WTC11 (cell line): ENCODE measurements around the gene ZFHX3. TPM values are rescaled to one million over a fixed set of nuclear protein-coding genes. Genes with fewer than 3 reads are reported as not detected.

Experiments used
- ATAC-seq: fragments of 200-7000 bp; cut with Tn5 transposase; 2 replicates; pipeline ENCODE4 v1.10.0; 2021; ENCODE audit warnings: mild to moderate bottlenecking, moderate library complexity
- CTCF ChIA-PET: fragments of 300-600 bp; sonication (Branson Sonifier 250); formaldehyde crosslinking; loops from one replicate; lab custom pipeline; 2021; ENCODE audit warnings: antibody characterized with exemption; lab: Charles Lee
- POLR2A ChIA-PET: fragments of 350-600 bp; sonication (Branson Sonifier 250); formaldehyde crosslinking; loops from one replicate; lab custom pipeline; 2021; ENCODE audit warnings: antibody characterized with exemption; lab: Charles Lee
- DNase-seq: peaks from one replicate; pipeline ENCODE4 v3.0.0; 2021; ENCODE audit warnings: low spot score
- H3K27ac Mint-ChIP-seq: 2 replicates; pipeline ENCODE4 v1.8.0; 2021; ENCODE audit warnings: mixed read lengths
- H3K27me3 Mint-ChIP-seq: 2 replicates; pipeline ENCODE4 v1.8.0; 2021; ENCODE audit warnings: low read depth, mild to moderate bottlenecking, moderate library complexity, mixed read lengths
- H3K36me3 Mint-ChIP-seq: 2 replicates; pipeline ENCODE4 v1.8.0; 2021; ENCODE audit warnings: mixed read lengths
- H3K4me1 Mint-ChIP-seq: 2 replicates; pipeline ENCODE4 v1.8.0; 2022; ENCODE audit warnings: mixed read lengths
- H3K4me3 Mint-ChIP-seq: 2 replicates; pipeline ENCODE4 v1.8.0; 2021; ENCODE audit warnings: mild to moderate bottlenecking, moderate library complexity, mixed read lengths
- H3K9me3 Mint-ChIP-seq: 2 replicates; pipeline ENCODE4 v1.8.0; 2021; ENCODE audit warnings: mixed read lengths
- CBFB ChIP-seq: sonication (generic); formaldehyde crosslinking; IDR thresholded peaks from 2 replicates; pipeline ENCODE4 v1.8.1; 2022; ENCODE audit warnings: mild to moderate bottlenecking, low read depth, missing genetic modification reagents
- CREM ChIP-seq: sonication (generic); formaldehyde crosslinking; IDR thresholded peaks from 2 replicates; pipeline ENCODE4 v1.8.1; 2022; ENCODE audit warnings: mild to moderate bottlenecking, missing genetic modification reagents, moderate library complexity
- CTCF ChIP-seq: fragments of 200-600 bp; IDR thresholded peaks from 2 replicates; pipeline ENCODE4 v1.8.0; 2022; ENCODE audit warnings: antibody characterized with exemption
- E2F1 ChIP-seq: sonication (generic); formaldehyde crosslinking; IDR thresholded peaks from 2 replicates; pipeline ENCODE4 v1.8.0; 2022; ENCODE audit warnings: mild to moderate bottlenecking, missing genetic modification reagents
- ESRRA ChIP-seq: sonication (generic); formaldehyde crosslinking; IDR thresholded peaks from 2 replicates; pipeline ENCODE4 v1.8.1; 2022; ENCODE audit warnings: mild to moderate bottlenecking, missing genetic modification reagents, borderline replicate concordance
- FOXK1 ChIP-seq: sonication (generic); formaldehyde crosslinking; IDR thresholded peaks from 2 replicates; pipeline ENCODE4 v1.8.0; 2022; ENCODE audit warnings: mild to moderate bottlenecking, moderate library complexity, missing genetic modification reagents
- GABPB1 ChIP-seq: sonication (generic); formaldehyde crosslinking; IDR thresholded peaks from 2 replicates; pipeline ENCODE4 v1.8.1; 2023; ENCODE audit warnings: mild to moderate bottlenecking, missing genetic modification reagents
- MYBL2 ChIP-seq: sonication (generic); formaldehyde crosslinking; IDR thresholded peaks from 2 replicates; pipeline ENCODE4 v1.8.1; 2023; ENCODE audit warnings: mild to moderate bottlenecking, moderate library complexity, missing genetic modification reagents
- NFYB ChIP-seq: sonication (generic); formaldehyde crosslinking; conservative IDR thresholded peaks from 2 replicates; pipeline ENCODE4 v1.8.0; 2022; ENCODE audit warnings: low read depth, missing genetic modification reagents
- NR2C2 ChIP-seq: sonication (generic); formaldehyde crosslinking; IDR thresholded peaks from 2 replicates; pipeline ENCODE4 v1.8.0; 2022; ENCODE audit warnings: mild to moderate bottlenecking, missing genetic modification reagents
- PRDM15 ChIP-seq: sonication (generic); formaldehyde crosslinking; IDR thresholded peaks from 2 replicates; pipeline ENCODE4 v1.8.0; 2022; ENCODE audit warnings: missing genetic modification reagents
- PRRX2 ChIP-seq: fragments of 250-450 bp; sonication (Bioruptor Pico); IDR thresholded peaks from 2 replicates; pipeline ENCODE4 v1.8.0; 2021; ENCODE audit warnings: mild to moderate bottlenecking
- SP1 ChIP-seq: sonication (generic); formaldehyde crosslinking; conservative IDR thresholded peaks from 2 replicates; pipeline ENCODE4 v1.8.1; 2022; ENCODE audit warnings: missing genetic modification reagents
- ZNF263 ChIP-seq: sonication (generic); formaldehyde crosslinking; IDR thresholded peaks from 2 replicates; pipeline ENCODE4 v1.8.1; 2022; ENCODE audit warnings: low read depth, mild to moderate bottlenecking, moderate library complexity, missing genetic modification reagents
- ZNF671 ChIP-seq: fragments of 250-450 bp; sonication (Bioruptor Pico); IDR thresholded peaks from 2 replicates; pipeline ENCODE4 v1.8.0; 2021; ENCODE audit warnings: mild to moderate bottlenecking
- total RNA-seq: library from RNA; stranded (reverse); gene quantifications from 3 replicates; pipeline ENCODE4 v1.2.3, GENCODE V29; 2021
- TF ChIP-seq, protein P1 (sequence below): sonication (generic); formaldehyde crosslinking; IDR thresholded peaks from 2 replicates; pipeline ENCODE4 v1.8.1; 2023; ENCODE audit warnings: mild to moderate bottlenecking, moderate library complexity, missing genetic modification reagents
- TF ChIP-seq, protein P2 (sequence below): fragments of 250-450 bp; sonication (Bioruptor Pico); IDR thresholded peaks from 2 replicates; pipeline ENCODE4 v2.1.2; 2022; ENCODE audit warnings: mild to moderate bottlenecking, moderate library complexity
- TF ChIP-seq, protein P3 (sequence below): fragments of 250-450 bp; sonication (Bioruptor Pico); IDR thresholded peaks from 2 replicates; pipeline ENCODE4 v1.8.0; 2021; ENCODE audit warnings: mild to moderate bottlenecking
- TF ChIP-seq, protein P4 (sequence below): sonication (generic); formaldehyde crosslinking; IDR thresholded peaks from 2 replicates; pipeline ENCODE4 v1.8.1; 2022; ENCODE audit warnings: mild to moderate bottlenecking, moderate library complexity, missing genetic modification reagents
- TF ChIP-seq, protein P5 (sequence below): sonication (generic); formaldehyde crosslinking; IDR thresholded peaks from 2 replicates; pipeline ENCODE4 v1.8.0; 2023; ENCODE audit warnings: mild to moderate bottlenecking, missing genetic modification reagents

Gene ZFHX3
- total RNA-seq, 1 experiment from 2014 or later, result 5.7 TPM

GRCh38 chr16:72821185-72821950 is 226.6 kb downstream of the ZFHX3 start:
- CTCF ChIA-PET, result interaction anchor here (7.5 kb wide), 1 partner anchor 11 kb away, joined by 75 read pairs; no protein-coding TSS in a partner anchor
- Mint-ChIP-seq H3K4me3 (no peak overlapping the region), H3K27ac (no peak overlapping the region), H3K9me3 (no peaks in the 10 kb centered on the region), H3K36me3 (no peaks in the 10 kb centered on the region), H3K4me1 (no peaks in the 10 kb centered on the region), H3K27me3 (no peaks in the 10 kb centered on the region)
- TF ChIP-seq CTCF, result no peak
- no peak for TF ChIP-seq CBFB (CRISPR knock-in tag)
- TF ChIP-seq MYBL2 (CRISPR knock-in tag), result no peak
- no peak for TF ChIP-seq CREM (CRISPR knock-in tag)
- TF ChIP-seq SP1 (CRISPR knock-in tag), result no peak
- TF ChIP-seq FOXK1, result no peak
- no peak for TF ChIP-seq NFYB (CRISPR knock-in tag)
- TF ChIP-seq ZNF263 (CRISPR knock-in tag), result no peak
- no peak for TF ChIP-seq ZNF671 (CRISPR knock-in tag)
- TF ChIP-seq GABPB1 (CRISPR knock-in tag), result no peak
- TF ChIP-seq PRRX2, result no peak
- TF ChIP-seq NR2C2, result no peak
- TF ChIP-seq, protein P1, sequence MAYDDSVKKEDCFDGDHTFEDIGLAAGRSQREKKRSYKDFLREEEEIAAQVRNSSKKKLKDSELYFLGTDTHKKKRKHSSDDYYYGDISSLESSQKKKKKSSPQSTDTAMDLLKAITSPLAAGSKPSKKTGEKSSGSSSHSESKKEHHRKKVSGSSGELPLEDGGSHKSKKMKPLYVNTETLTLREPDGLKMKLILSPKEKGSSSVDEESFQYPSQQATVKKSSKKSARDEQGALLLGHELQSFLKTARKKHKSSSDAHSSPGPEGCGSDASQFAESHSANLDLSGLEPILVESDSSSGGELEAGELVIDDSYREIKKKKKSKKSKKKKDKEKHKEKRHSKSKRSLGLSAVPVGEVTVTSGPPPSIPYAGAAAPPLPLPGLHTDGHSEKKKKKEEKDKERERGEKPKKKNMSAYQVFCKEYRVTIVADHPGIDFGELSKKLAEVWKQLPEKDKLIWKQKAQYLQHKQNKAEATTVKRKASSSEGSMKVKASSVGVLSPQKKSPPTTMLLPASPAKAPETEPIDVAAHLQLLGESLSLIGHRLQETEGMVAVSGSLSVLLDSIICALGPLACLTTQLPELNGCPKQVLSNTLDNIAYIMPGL (CRISPR knock-in tag), result no peak
- TF ChIP-seq E2F1, result no peak
- TF ChIP-seq, protein P2, sequence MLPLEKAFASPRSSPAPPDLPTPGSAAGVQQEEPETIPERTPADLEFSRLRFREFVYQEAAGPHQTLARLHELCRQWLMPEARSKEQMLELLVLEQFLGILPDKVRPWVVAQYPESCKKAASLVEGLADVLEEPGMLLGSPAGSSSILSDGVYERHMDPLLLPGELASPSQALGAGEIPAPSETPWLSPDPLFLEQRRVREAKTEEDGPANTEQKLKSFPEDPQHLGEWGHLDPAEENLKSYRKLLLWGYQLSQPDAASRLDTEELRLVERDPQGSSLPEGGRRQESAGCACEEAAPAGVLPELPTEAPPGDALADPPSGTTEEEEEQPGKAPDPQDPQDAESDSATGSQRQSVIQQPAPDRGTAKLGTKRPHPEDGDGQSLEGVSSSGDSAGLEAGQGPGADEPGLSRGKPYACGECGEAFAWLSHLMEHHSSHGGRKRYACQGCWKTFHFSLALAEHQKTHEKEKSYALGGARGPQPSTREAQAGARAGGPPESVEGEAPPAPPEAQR (CRISPR knock-in tag), result no peak
- TF ChIP-seq, protein P3, sequence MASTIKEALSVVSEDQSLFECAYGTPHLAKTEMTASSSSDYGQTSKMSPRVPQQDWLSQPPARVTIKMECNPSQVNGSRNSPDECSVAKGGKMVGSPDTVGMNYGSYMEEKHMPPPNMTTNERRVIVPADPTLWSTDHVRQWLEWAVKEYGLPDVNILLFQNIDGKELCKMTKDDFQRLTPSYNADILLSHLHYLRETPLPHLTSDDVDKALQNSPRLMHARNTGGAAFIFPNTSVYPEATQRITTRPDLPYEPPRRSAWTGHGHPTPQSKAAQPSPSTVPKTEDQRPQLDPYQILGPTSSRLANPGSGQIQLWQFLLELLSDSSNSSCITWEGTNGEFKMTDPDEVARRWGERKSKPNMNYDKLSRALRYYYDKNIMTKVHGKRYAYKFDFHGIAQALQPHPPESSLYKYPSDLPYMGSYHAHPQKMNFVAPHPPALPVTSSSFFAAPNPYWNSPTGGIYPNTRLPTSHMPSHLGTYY (CRISPR knock-in tag), result no peak
- TF ChIP-seq, protein P4, sequence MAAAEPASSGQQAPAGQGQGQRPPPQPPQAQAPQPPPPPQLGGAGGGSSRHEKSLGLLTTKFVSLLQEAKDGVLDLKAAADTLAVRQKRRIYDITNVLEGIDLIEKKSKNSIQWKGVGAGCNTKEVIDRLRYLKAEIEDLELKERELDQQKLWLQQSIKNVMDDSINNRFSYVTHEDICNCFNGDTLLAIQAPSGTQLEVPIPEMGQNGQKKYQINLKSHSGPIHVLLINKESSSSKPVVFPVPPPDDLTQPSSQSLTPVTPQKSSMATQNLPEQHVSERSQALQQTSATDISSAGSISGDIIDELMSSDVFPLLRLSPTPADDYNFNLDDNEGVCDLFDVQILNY, result no peak
- TF ChIP-seq, protein P5, sequence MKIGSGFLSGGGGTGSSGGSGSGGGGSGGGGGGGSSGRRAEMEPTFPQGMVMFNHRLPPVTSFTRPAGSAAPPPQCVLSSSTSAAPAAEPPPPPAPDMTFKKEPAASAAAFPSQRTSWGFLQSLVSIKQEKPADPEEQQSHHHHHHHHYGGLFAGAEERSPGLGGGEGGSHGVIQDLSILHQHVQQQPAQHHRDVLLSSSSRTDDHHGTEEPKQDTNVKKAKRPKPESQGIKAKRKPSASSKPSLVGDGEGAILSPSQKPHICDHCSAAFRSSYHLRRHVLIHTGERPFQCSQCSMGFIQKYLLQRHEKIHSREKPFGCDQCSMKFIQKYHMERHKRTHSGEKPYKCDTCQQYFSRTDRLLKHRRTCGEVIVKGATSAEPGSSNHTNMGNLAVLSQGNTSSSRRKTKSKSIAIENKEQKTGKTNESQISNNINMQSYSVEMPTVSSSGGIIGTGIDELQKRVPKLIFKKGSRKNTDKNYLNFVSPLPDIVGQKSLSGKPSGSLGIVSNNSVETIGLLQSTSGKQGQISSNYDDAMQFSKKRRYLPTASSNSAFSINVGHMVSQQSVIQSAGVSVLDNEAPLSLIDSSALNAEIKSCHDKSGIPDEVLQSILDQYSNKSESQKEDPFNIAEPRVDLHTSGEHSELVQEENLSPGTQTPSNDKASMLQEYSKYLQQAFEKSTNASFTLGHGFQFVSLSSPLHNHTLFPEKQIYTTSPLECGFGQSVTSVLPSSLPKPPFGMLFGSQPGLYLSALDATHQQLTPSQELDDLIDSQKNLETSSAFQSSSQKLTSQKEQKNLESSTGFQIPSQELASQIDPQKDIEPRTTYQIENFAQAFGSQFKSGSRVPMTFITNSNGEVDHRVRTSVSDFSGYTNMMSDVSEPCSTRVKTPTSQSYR, result no peak
- no peak for TF ChIP-seq PRDM15
- no peak for TF ChIP-seq ESRRA (CRISPR knock-in tag)
- ATAC-seq (no peak), DNase-seq (no peak)
- POLR2A ChIA-PET, result no interaction called here
